HL-60/S4 treated with phorbol 12-myristate 13-acetate at 8.2 ng/mL for 4 days and 3 days (cell line): ENCODE data around the gene FUT6.

Source experiments
- in situ Hi-C: fragments of 300-500 bp; cut with MboI; formaldehyde crosslinking; loops from 2 replicates; pipeline ENCODE4 v1.15.0; 2022; ENCODE audit warnings: low sequenced_read_pairs

Gene FUT6

DNA sequence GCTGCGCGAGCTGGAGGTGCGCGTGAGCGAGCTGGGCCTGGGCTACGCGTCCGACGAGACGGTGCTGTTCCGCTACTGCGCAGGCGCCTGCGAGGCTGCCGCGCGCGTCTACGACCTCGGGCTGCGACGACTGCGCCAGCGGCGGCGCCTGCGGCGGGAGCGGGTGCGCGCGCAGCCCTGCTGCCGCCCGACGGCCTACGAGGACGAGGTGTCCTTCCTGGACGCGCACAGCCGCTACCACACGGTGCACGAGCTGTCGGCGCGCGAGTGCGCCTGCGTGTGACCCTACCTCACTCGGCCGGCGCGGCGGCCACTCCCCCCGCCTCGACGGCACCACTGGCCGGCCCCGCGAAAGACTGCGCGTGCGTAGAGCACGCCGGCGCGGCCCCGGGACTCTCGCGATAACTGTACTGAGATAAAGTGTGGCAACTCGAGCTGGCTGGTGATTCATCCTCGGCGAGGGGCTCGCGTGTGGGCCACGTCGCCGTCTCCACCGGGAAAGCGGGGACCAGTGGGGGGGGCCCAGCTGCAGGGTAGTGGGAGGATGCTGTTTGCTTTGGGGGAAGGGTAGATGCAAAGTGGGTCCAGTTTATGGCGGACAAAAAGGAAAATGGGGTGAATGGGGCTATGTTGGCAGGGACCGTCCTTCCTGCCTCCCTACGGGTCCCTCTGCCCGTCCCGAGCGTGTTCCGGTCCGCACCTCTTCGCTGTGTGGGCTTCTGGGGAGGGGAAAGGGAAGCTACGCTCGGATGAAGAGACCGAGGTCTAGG lies 11.4 kb downstream of the FUT6 start:
- in situ Hi-C loops = no loop called here

- in situ Hi-C loops = no loop called here
Observed at GRCh38 chr19:5827342-5827890, 12.1 kb downstream of the FUT6 start.

DNA sequence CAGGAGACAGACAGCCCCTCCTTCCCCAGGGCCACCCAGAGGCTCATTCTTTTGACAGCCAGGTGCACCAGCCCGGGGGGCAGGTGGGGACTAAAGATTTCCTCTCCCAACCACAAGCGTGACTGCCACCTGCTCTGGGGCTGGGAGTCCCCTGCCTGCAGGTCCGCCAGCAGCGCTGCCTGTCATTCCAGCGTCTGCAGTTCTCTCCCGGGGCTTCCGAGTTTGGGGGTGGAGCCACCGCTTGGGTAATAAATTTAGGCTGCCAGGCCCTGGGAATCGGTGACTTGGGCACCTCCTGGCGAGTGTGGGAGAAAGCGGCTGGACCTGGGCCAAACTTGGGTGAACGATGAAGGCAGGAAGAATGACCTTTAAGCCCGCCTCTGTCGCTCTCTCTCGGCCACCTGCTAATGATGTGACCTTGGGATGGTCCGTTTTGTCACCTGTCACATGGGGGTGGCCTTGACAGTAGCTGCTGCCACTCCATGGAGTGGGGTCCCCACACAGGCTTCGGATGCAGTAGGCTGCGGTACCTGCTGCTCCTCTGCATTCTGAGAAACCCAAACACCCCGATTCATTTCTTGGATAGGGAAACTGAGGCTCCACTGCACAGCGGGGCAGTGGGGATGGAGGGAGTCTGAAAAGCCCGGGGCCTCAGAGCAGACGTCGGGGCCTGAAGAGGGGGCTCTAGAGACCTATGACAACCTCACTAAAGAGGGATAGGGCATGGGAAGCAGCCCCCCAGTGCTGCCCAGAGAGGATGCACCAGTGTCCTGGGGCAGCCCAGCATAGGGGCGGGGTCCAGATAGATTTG lies 12.8 kb downstream of the FUT6 start:
- in situ Hi-C loops = no loop called here

GRCh38 chr19:5825178-5825577 lies 14.3 kb downstream of the FUT6 start:
- in situ Hi-C loops = no loop called here

DNA sequence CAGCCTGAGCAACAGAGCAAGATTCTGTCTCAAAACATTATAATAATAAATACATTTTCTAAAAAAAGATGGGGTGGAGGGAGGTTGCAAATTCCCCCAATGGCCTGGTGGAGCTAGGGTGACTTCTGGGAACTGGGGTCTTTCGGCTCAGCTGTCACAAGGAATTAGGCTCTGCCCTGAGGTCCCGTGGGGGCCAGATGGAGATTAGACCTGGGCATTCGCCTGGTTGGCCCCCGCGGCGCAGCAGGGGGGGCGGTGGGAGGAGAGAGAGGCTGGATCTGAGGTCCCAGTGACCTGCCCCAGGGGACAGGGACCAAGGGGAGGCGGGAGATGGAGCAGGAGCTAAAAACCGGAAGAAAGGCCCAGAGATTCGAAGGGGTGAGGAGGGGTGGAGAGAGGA lies 14.8 kb downstream of the FUT6 start:
- in situ Hi-C loops = no loop called here

DNA sequence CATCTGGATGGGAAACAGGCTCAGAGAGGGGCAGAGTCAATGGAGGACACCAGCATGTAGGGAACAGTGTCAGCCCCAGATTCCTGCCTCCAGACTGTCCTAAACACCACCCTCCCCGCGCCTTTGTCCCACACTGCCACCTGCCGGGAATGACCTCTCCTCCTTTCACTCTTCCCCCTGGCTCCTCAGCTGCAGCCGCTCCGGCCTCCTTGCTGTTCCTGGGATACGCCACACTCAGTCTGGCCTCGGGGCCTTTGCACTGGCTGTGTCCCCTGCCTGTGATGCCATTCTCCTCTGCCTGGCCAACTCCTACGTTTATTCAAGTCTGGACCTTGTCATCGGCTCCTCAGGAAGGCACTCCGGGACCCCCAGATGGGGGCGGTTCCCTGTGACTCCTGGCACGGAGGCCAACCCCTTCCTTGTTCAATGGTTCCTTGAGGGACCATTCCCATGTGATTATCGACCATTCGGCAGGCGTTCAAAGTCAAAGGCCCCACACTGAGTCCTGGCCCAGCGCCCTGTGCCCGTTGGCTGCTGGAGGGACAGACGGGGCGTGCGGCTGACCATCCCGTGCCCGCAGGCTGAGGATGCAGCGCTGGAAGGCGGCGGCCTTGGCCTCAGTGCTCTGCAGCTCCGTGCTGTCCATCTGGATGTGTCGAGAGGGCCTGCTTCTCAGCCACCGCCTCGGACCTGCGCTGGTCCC lies 15.8 kb downstream of the FUT6 start:
- in situ Hi-C loops = no loop called here

DNA sequence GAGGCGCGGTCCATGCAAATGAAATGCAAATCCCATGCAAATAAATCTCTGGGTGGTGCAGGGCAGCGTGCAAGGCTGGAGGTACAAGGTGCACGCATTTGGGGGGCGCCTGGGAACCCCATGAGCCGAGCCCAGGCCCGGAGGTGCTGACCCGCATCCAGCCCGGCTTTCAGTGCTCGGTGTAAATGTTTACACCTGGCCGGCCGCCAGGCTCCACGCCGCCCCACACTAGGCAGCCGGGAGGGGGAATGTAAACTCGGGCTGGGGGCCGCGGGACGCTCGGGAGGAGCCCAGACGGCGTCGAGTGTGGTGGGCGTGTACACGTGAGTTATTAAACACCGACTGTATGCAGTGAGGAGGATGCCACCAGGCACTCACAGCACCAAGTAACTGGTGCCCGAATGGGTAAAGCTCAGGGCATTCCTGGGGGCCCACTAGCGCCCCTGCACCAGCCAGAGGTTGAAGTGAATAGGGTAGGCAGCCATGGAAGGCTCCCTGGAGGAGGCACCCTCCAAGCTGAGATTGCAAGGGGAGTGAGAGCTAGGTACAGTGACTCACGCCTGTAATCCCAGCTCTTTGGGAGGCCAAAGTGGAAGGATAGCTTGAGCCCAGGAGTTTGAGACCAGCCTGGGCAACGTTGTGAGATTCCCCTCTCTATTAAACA lies 17.2 kb downstream of the FUT6 start:
- in situ Hi-C loops = no loop called here

GRCh38 chr19:5821521-5822180 lies 17.9 kb downstream of the FUT6 start:
- in situ Hi-C loops = no loop called here

DNA sequence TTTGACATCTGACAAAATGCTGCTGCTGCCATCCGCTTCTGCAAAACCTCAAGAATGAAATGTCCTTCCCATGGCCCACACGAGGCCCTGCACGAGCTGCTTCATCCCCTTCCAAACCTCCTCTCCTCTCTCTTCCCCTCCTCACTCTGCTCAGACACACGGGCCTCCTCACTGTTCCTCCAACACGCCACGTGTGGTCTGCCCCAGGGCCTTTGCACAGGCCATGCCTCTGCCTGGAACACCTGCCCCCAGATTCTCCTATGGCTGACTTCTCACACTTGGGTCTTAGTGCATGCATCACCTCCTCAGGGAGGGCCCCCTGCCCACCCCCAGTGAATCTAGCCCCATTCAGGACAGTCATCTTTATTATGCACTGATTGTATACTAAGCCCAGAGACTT lies 18.7 kb downstream of the FUT6 start:
- in situ Hi-C loops = no loop called here

DNA sequence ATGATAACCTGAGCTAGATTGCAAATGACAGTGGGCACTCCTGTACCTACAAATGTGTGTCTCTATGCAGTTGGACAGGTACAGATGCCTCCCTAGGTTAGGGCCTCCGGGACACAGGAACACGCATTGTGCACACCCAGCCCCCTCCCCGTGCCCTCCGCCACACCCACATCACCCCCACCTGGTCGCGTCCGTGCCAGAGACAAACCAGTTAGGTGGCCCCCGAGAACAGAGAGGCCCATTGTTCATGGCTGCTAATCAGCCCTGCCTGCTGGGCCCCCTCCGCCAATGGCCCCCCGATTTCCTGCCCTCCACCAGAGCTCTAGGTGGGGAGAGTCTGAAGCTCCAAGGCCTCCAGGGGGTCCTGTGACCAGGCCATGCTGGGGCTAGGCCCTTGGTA lies 20.9 kb downstream of the FUT6 start:
- in situ Hi-C loops = no loop called here

DNA sequence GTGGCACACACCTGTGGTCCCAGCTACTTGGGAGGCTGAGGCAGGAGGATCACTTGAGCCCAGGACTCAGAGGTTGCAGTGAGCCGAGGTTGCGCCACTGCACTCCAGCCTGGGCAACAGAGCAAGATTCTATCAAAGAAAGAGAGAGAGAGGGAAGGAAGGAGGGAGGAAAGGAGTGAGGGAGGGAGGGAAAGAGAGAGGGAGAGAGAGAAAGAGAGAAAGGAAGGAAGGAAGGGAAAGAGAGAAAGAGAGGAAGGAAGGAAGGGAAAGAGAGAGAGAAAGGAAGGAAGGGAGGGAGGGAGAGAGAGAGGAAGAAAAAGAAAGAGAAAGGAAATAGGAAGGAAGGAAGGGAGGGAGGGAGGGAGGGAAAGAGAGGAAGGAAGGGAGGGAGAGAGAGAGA lies 22.3 kb downstream of the FUT6 start:
- in situ Hi-C loops = no loop called here

DNA sequence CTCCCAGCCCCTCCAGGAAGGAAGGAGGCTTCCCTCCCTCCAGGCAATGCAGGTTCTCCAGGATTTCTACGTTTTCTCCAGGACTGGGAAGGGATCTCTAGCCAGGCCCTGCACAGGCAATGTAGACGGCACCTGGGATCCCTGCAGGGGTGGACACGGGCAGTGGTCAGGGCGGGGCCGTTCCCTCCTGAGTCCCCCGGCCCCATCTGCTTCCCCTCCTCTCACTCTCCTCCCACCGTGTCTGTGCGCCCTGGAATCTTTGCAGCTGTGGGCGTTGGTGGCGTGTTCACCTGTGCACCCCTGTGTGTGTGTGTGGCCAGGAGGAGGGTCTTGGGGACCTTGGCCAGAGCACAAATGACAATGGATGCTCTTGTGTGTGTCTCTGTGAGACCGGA lies 24.7 kb downstream of the FUT6 start:
- in situ Hi-C loops = no loop called here

DNA sequence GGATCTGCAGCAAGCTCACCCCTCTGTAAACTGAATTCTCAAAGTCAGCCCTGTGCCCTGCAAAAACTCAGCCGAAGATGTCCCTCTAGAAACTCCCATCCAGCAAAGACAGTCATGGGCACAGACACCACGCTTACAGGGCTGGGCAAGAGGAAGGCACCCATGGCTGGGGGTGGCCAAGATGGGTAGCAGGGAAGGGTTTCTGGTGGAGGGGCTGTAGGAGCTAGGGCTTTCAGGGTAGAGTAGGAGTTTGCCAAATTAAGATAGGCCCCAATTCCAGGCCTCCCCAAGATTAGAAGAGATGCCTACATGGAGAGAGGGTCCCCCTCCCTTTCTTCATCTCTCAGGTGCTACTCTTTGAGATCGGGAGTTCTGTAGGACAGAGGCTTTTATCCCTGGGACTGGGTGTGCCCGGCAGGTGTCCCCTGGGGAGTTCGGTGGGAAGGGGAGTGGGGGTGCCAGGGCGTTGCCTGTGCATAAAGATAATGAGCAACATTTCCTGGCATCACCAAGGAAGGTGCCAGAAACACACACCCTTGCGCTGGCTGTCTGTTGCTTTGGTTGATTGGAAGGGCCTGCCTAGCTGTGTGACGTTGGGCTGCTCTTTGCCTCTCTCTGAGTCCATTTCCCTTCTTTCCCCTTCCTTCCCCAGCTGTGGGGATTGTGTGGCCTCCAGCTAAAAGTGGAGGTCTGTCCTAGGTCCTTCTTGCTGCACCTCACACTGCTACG lies 25.2 kb downstream of the FUT6 start:
- in situ Hi-C loops = no loop called here

- in situ Hi-C loops = no loop called here
Observed at GRCh38 chr19:5811117-5811516, 28.4 kb downstream of the FUT6 start.

- in situ Hi-C loops = loop anchor here (10.0 kb wide), 1 partner anchor 215 kb away; no protein-coding TSS in a partner anchor
Observed at GRCh38 chr19:5809469-5809868, 30.0 kb downstream of the FUT6 start.

DNA sequence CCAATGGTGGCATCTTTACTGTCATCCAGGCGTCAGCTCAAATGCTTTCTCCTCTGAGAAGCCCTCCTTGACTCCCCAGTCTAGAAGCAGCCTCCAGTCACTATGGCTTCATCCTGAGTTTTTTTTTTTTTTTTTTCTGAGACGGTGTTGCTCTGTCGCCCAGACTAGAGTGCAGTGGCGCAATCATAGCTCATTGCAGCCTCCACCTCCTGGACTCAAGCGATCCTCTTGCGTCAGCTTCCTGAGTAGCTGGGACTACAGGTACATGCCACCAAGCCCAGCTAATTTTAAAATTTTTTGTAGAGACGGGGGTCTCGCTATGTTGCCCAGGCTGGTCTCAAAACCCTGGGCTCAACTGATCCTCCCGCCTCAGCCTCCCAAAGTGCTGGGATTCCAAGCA lies 30.4 kb downstream of the FUT6 start:
- in situ Hi-C loops = loop anchor here (10.0 kb wide), 1 partner anchor 216 kb away; no protein-coding TSS in a partner anchor

- in situ Hi-C loops = loop anchor here (10.0 kb wide), 1 partner anchor 217 kb away; no protein-coding TSS in a partner anchor
Observed at GRCh38 chr19:5808120-5808816, 31.2 kb downstream of the FUT6 start.

DNA sequence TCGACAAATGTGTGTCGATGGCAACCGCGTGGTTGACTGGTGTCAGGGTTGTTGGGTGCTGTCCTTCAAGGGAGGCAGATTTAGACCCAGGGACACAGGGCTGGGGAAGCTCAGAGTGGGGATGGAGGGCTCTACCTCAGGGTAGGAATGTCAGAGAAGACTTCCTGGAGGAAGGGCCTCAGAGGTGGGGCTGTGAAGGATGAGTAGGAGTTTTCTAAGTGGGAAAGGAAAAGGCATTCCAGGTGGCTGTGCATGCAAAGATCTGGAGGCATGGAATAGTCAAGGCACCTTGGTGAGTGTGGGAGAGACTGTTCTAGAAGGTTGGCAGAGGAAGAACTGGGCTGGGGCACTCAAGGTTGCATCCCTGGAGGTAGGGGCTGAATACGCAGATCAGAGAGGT lies 32.6 kb downstream of the FUT6 start:
- in situ Hi-C loops = loop anchor here (10.0 kb wide), 1 partner anchor 218 kb away; no protein-coding TSS in a partner anchor

DNA sequence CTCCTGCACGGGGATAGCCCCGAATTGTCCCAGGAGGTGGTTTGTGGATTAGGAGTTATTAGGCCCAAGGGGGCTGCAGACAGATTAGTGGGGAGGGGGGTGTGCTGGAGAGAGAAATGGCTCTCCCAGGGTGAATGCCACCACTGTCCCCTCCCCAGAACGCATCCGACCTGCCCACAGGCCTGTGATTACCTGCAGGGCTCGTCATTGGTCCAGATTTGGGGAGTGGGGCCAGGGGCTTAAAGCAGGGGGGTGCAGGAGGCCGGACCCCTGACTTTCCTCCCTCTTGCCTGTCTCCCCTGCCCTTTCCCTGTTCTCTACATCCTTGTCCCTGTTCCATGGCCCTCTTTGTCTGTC lies 33.4 kb downstream of the FUT6 start:
- in situ Hi-C loops = loop anchor here (10.0 kb wide), 1 partner anchor 219 kb away; no protein-coding TSS in a partner anchor
